Glutamatergic neuron (in vitro differentiated cells): ENCODE data around the gene FGF1. TPM values are rescaled to one million over a fixed set of nuclear protein-coding genes. Genes with fewer than 3 reads are reported as not detected.

Experiments
- DNase-seq: peaks from one replicate; pipeline ENCODE4 v3.0.0; 2022
- H3K27ac Mint-ChIP-seq: one replicate; pipeline ENCODE4 v1.8.0; 2020; ENCODE audit warnings: mild to moderate bottlenecking, mixed read lengths, inconsistent platforms; ENCODE audit not compliant: unreplicated experiment
- H3K27me3 Mint-ChIP-seq: one replicate; pipeline ENCODE4 v1.8.0; 2020; ENCODE audit warnings: mild to moderate bottlenecking, moderate library complexity, mixed read lengths, inconsistent platforms; ENCODE audit not compliant: unreplicated experiment
- H3K36me3 Mint-ChIP-seq: one replicate; pipeline ENCODE4 v1.8.0; 2020; ENCODE audit warnings: mild to moderate bottlenecking, mixed read lengths, inconsistent platforms; ENCODE audit not compliant: unreplicated experiment
- H3K4me1 Mint-ChIP-seq: one replicate; pipeline ENCODE4 v1.8.0; 2020; ENCODE audit warnings: mild to moderate bottlenecking, low read depth, mixed read lengths, inconsistent platforms; ENCODE audit not compliant: unreplicated experiment
- H3K4me3 Mint-ChIP-seq: one replicate; pipeline ENCODE4 v1.8.0; 2020; ENCODE audit warnings: mild to moderate bottlenecking, mixed read lengths, inconsistent platforms; ENCODE audit not compliant: unreplicated experiment
- H3K9me3 Mint-ChIP-seq: one replicate; pipeline ENCODE4 v1.8.0; 2020; ENCODE audit warnings: mild to moderate bottlenecking, moderate library complexity, mixed read lengths, inconsistent platforms; ENCODE audit not compliant: unreplicated experiment
- total RNA-seq: library from RNA; stranded (reverse); fragmentation: NEBNext Ultra II Directional; extraction: Animal tissue kit (Norgen Biotek cat#: 25700); gene quantifications from one replicate; pipeline ENCODE4 v1.2.1, GENCODE V29; 2021; ENCODE audit not compliant: unreplicated experiment
- TF ChIP-seq, protein P1 (sequence below): fragments of 200-600 bp; sonication (generic); IDR thresholded peaks from one replicate; pipeline ENCODE4 v1.5.0; 2021; ENCODE audit not compliant: partially characterized antibody, unreplicated experiment

Gene FGF1
- total RNA-seq, 1 donor from 2014 or later, result not detected

DNA sequence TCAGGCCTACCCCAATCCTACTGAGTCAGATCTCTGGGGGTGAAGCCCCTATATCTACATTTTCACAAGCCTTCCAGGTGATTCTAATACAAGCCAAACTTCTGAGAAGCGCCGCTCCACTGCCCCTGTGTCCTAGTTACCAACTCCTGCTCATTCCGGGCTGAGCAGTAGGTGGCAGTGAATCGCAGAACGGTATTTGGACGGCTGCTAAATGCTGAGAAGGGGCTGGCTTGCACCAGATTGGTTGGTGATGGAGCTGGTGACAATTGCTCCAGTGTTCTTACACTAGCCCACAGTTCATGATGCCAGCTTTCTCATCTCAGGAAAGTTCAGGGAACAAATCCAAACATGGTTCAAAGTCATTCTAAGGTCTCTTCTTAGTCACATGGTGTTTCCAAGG lies 31.1 kb upstream of the FGF1 start:
- H3K4me1 Mint-ChIP-seq, result peaks cover 2% of the 10 kb centered on the region
- DNase-seq, result peak; percentile 70
- no peaks in the 10 kb centered on the region for H3K36me3 Mint-ChIP-seq
- no peak overlapping the region for H3K27ac Mint-ChIP-seq
- no peak overlapping the region for H3K4me3 Mint-ChIP-seq
- TF ChIP-seq, protein P1, sequence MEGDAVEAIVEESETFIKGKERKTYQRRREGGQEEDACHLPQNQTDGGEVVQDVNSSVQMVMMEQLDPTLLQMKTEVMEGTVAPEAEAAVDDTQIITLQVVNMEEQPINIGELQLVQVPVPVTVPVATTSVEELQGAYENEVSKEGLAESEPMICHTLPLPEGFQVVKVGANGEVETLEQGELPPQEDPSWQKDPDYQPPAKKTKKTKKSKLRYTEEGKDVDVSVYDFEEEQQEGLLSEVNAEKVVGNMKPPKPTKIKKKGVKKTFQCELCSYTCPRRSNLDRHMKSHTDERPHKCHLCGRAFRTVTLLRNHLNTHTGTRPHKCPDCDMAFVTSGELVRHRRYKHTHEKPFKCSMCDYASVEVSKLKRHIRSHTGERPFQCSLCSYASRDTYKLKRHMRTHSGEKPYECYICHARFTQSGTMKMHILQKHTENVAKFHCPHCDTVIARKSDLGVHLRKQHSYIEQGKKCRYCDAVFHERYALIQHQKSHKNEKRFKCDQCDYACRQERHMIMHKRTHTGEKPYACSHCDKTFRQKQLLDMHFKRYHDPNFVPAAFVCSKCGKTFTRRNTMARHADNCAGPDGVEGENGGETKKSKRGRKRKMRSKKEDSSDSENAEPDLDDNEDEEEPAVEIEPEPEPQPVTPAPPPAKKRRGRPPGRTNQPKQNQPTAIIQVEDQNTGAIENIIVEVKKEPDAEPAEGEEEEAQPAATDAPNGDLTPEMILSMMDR, result no peak
- H3K27me3 Mint-ChIP-seq, result peaks cover 1% of the 10 kb centered on the region
- peaks cover 1% of the 10 kb centered on the region for H3K9me3 Mint-ChIP-seq

- Mint-ChIP-seq H3K36me3 (no peaks in the 10 kb centered on the region), H3K9me3 (peaks cover 3% of the 10 kb centered on the region), H3K27me3 (peaks cover 3% of the 10 kb centered on the region), H3K27ac (no peak overlapping the region), H3K4me1 (peaks cover 2% of the 10 kb centered on the region), H3K4me3 (no peak overlapping the region)
- TF ChIP-seq, protein P1, result no peak
- DNase-seq, result no peak
These were observed 29.4 kb upstream of the FGF1 start for GRCh38 chr5:142715291-142715690.

DNA sequence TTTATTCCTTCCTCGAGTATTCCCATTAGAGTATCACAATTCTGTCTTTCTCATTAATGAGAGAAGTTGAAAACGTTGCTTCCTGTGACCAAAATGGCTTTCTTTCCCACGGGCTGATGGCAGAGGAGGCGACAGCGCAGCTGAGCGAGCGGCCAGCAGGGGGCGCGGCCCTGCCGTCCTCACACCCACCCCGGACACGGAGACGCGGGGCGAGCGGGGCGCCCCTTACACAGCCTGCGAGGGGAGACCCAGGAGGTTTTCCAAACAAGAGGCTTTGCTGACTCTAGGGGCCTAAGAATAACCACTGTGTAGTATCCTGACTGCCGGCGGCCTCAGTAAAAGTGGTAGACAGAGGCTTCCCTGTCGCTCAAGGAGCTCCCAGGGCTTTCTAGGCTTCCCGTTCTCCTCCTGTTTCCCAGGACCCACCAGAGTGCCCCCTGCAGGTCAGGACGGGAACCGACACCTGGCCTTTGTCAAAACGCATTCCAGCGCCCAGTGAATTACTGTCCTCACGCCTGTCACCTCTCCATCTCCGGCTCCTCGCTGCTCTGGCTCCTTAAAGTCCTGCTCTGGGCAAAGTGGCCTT lies 27.3 kb upstream of the FGF1 start:
- Mint-ChIP-seq H3K9me3 (peaks cover 3% of the 10 kb centered on the region), H3K27ac (peak overlapping the region; percentile 33), H3K4me3 (peak overlapping the region; percentile 74), H3K27me3 (peaks cover 2% of the 10 kb centered on the region), H3K4me1 (no peaks in the 10 kb centered on the region), H3K36me3 (no peaks in the 10 kb centered on the region)
- DNase-seq, result peak; percentile 93
- TF ChIP-seq, protein P1, result peak; percentile 100

- Mint-ChIP-seq H3K27me3 (no peaks in the 10 kb centered on the region), H3K4me1 (peaks cover under 1% of the 10 kb centered on the region), H3K27ac (no peak overlapping the region), H3K9me3 (peaks cover 1% of the 10 kb centered on the region), H3K4me3 (no peak overlapping the region), H3K36me3 (no peaks in the 10 kb centered on the region)
- TF ChIP-seq, protein P1, result no peak
- DNase-seq, result no peak
These were observed 17.3 kb upstream of the FGF1 start for GRCh38 chr5:142703153-142703552.

GRCh38 chr5:142701673-142702311 lies 15.9 kb upstream of the FGF1 start:
- Mint-ChIP-seq H3K4me3 (no peak overlapping the region), H3K36me3 (no peaks in the 10 kb centered on the region), H3K9me3 (peaks cover 1% of the 10 kb centered on the region), H3K27ac (no peak overlapping the region), H3K27me3 (no peaks in the 10 kb centered on the region), H3K4me1 (peaks cover 7% of the 10 kb centered on the region)
- no peak for DNase-seq
- TF ChIP-seq, protein P1, result no peak
